Gastrocnemius medialis (tissue), 4 donors: ENCODE results near the gene PCDH17.

Source experiments
- POLR2A ChIP-seq, 2 donors: fragments of 450-650 bp; IDR thresholded peaks; one replicate each; pipeline ENCODE4 v1.6.1; 2017; ENCODE audit warnings: antibody characterized with exemption in 2 of 2, mild to moderate bottlenecking in 2 of 2, moderate library complexity in 2 of 2
- TF ChIP-seq, protein P1 (sequence below), 5 experiments: fragments of 450-650 bp in 3 of 5; fragments of 200-600 bp in 2 of 5; sonication (generic) in 2 of 5; IDR thresholded peaks in 4 of 5; conservative IDR thresholded peaks in 1 of 5; 1 replicate in 4 of 5; 2 replicates in 1 of 5; pipeline ENCODE4 v1.5.1; 2016 to 2019; ENCODE audit warnings: antibody characterized with exemption in 5 of 5, mild to moderate bottlenecking in 3 of 5, moderate library complexity in 3 of 5

DNA sequence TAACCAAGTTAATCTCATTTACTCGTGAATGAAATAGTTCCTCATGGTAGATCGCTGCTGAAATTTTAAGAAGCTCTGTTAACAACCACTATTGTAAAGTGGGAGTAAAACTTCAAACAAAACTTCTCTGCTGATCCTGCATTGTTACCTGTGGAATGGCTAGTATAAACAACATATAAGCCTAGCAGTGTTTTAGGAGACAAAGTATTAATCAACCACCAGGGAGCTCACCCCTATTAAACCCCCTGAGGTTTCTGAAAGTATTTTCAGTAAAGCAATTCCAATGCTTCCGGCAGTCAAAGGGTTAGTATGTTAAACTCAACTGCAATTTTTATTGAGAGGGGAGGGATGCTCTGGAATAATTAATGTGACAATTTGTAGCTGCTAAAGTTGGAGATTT lies 30.0 kb upstream of the PCDH17 start:
- no peak for TF ChIP-seq POLR2A (IDR thresholded peaks at IDR 0.05)
- TF ChIP-seq, protein P1, sequence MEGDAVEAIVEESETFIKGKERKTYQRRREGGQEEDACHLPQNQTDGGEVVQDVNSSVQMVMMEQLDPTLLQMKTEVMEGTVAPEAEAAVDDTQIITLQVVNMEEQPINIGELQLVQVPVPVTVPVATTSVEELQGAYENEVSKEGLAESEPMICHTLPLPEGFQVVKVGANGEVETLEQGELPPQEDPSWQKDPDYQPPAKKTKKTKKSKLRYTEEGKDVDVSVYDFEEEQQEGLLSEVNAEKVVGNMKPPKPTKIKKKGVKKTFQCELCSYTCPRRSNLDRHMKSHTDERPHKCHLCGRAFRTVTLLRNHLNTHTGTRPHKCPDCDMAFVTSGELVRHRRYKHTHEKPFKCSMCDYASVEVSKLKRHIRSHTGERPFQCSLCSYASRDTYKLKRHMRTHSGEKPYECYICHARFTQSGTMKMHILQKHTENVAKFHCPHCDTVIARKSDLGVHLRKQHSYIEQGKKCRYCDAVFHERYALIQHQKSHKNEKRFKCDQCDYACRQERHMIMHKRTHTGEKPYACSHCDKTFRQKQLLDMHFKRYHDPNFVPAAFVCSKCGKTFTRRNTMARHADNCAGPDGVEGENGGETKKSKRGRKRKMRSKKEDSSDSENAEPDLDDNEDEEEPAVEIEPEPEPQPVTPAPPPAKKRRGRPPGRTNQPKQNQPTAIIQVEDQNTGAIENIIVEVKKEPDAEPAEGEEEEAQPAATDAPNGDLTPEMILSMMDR (IDR thresholded peaks at IDR 0.05 in 4 of 5, conservative IDR thresholded peaks at IDR 0.05 in 1 of 5): no peak
